Gastroesophageal sphincter (tissue), 3 donors: ENCODE data around the gene OPRL1.

ENCODE experiments used
- EP300 ChIP-seq: sonication (generic); formaldehyde crosslinking; IDR thresholded peaks from one replicate; pipeline ENCODE4 v1.6.1; 2017; ENCODE audit warnings: antibody characterized with exemption, mild to moderate bottlenecking
- POLR2A ChIP-seq, 2 donors: fragments of 450-650 bp; IDR thresholded peaks; one replicate each; pipeline ENCODE4 v1.6.1; 2017; ENCODE audit warnings: antibody characterized with exemption in 2 of 2, mild to moderate bottlenecking in 2 of 2, moderate library complexity in 1 of 2
- POLR2AphosphoS5 ChIP-seq: sonication (generic); formaldehyde crosslinking; IDR thresholded peaks from one replicate; pipeline ENCODE4 v1.6.1; 2017; ENCODE audit warnings: antibody characterized with exemption
- TF ChIP-seq, protein P1 (sequence below), 4 experiments: fragments of 200-600 bp in 2 of 4; fragments of 450-650 bp in 2 of 4; sonication (generic) in 1 of 4; IDR thresholded peaks; one replicate each; pipeline ENCODE4 v1.5.1; 2017 to 2019; ENCODE audit warnings: antibody characterized with exemption in 4 of 4, mild to moderate bottlenecking in 2 of 4, moderate library complexity in 2 of 4

DNA sequence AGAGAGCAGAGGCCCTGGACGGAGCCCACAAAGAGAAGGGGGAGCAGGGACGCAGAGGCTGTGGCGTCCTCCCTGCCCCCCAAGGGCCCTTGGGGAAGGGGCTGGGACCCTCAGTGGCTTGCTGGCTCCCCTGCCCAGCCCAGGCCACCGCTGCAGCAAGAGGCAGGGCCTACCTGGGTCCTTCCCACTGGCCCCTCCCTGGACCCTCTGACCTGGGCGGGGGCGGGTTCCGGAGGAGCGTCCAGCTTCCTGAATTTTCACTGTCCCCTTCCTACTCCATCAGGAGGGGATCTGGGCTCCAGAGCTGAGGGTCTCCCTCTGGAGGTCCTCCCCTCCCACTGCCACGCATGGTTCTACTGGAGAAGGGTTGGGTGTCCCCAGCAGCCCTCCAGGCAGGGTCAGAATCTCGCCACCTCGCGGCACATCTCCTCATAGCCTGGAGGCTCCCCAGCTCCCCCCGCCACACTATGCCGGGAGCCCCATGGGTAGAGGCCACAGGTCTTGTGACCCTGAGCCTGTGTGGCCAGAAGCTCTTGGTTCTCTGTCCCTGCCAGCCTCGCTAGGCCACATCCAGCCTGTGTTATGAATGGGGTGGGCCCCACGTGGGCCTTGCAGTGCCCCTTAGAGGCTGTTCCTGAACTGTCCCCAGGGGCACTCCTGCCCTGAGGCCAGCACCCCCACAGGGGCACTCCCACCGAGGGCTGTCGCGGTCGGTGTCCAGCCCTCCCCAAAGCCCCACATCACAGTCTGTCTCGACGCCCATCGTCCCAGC, 29.4 kb upstream of the OPRL1 start:
- TF ChIP-seq, protein P1, sequence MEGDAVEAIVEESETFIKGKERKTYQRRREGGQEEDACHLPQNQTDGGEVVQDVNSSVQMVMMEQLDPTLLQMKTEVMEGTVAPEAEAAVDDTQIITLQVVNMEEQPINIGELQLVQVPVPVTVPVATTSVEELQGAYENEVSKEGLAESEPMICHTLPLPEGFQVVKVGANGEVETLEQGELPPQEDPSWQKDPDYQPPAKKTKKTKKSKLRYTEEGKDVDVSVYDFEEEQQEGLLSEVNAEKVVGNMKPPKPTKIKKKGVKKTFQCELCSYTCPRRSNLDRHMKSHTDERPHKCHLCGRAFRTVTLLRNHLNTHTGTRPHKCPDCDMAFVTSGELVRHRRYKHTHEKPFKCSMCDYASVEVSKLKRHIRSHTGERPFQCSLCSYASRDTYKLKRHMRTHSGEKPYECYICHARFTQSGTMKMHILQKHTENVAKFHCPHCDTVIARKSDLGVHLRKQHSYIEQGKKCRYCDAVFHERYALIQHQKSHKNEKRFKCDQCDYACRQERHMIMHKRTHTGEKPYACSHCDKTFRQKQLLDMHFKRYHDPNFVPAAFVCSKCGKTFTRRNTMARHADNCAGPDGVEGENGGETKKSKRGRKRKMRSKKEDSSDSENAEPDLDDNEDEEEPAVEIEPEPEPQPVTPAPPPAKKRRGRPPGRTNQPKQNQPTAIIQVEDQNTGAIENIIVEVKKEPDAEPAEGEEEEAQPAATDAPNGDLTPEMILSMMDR (IDR thresholded peaks at IDR 0.05) = no peak
- TF ChIP-seq POLR2AphosphoS5 (no peak), POLR2A (IDR thresholded peaks at IDR 0.05) (no peak), EP300 (no peak)
